GM12878 (cell line): Measurements from ENCODE around the gene MRPS12. TPM values are rescaled to one million over a fixed set of nuclear protein-coding genes. Genes with fewer than 3 reads are reported as not detected.
"Not testable (repeated sequence)": the region's sequence is repeated elsewhere in the genome, so short reads cannot be mapped to it uniquely, and the experiment has no call there.

ENCODE experiments used
- ATAC-seq: fragments of 200-7000 bp; cut with Tn5 transposase; 3 replicates; pipeline ENCODE4 v1.9.1; 2020; ENCODE audit warnings: mild to moderate bottlenecking, moderate library complexity
- BruUV-seq: library from RNA; stranded (reverse); fragments of 400-500 nt; replicated peaks from 2 replicates; lab custom pipeline; 2021; lab: Mats Ljungman, UMichigan
- CTCF ChIA-PET: fragments of 300-600 bp; sonication (Branson Sonifier 250); formaldehyde crosslinking; extraction: SDS; loops from one replicate; lab custom pipeline; 2021; ENCODE audit warnings: inconsistent platforms; lab: Yijun Ruan, JAX
- POLR2A ChIA-PET: fragments of 350-600 bp; formaldehyde crosslinking; extraction: SDS; loops from one replicate; lab custom pipeline; 2021; ENCODE audit warnings: inconsistent platforms; lab: Charles Lee
- RAD21 ChIA-PET: fragments of 300-600 bp; sonication (Branson Sonifier 250); formaldehyde crosslinking; loops from one replicate; lab custom pipeline; 2023; ENCODE audit warnings: antibody characterized with exemption; ENCODE audit not compliant: unreplicated experiment; lab: Charles Lee
- SMC1A ChIA-PET: fragments of 300-600 bp; sonication (Branson Sonifier 250); formaldehyde crosslinking; loops from one replicate; lab custom pipeline; 2023; ENCODE audit not compliant: unreplicated experiment, uncharacterized antibody; lab: Charles Lee
- DNase-seq: peaks from one replicate; pipeline ENCODE4 v3.0.0-alpha.2; 2011; ENCODE audit warnings: low read depth, low spot score
- FAIRE-seq: peaks from 3 replicates; lab custom pipeline; 2011; peaks lifted over from hg19 to GRCh38; lab: Jason Lieb, UNC
- H2AFZ ChIP-seq: 2 replicates; pipeline ENCODE4 v1.6.0; 2011; ENCODE audit warnings: low read depth, low read length, control low read depth; ENCODE audit not compliant: control insufficient read depth
- H3K27ac ChIP-seq: 2 replicates; pipeline ENCODE4 v1.5.1; 2011; ENCODE audit warnings: control low read depth; ENCODE audit not compliant: control insufficient read depth, insufficient read depth
- H3K27me3 ChIP-seq, 2 experiments: replicated peaks in 1 of 2; 2 replicates each; pipeline versions ENCODE4 v1.6.0 to v1.6.1; 2011; ENCODE audit warnings: low read length in 1 of 2; ENCODE audit not compliant: control insufficient read depth in 2 of 2, insufficient read depth in 2 of 2
- H3K36me3 ChIP-seq, 2 experiments: 2 replicates each; pipeline ENCODE4 v1.5.1; 2011; ENCODE audit warnings: low read length in 1 of 2; ENCODE audit not compliant: control insufficient read depth in 2 of 2, insufficient read depth in 2 of 2
- H3K4me1 ChIP-seq: 2 replicates; pipeline ENCODE4 v1.6.1; 2011; ENCODE audit warnings: mild to moderate bottlenecking, low read length, moderate library complexity, mixed read lengths; ENCODE audit not compliant: control insufficient read depth, insufficient read depth
- H3K4me2 ChIP-seq: 2 replicates; pipeline ENCODE4 v1.6.0; 2011; ENCODE audit warnings: control low read depth; ENCODE audit not compliant: control insufficient read depth, insufficient read depth
- H3K4me3 ChIP-seq: fragments of 200-600 bp; sonication (generic); 2 replicates; pipeline ENCODE4 v1.5.1; 2016
- H3K79me2 ChIP-seq: 2 replicates; pipeline ENCODE4 v1.6.0; 2011; ENCODE audit warnings: low read length; ENCODE audit not compliant: control insufficient read depth, insufficient read depth
- H3K9ac ChIP-seq: 2 replicates; pipeline ENCODE4 v1.8.0; 2011; ENCODE audit warnings: low read length, control low read depth, mixed read lengths; ENCODE audit not compliant: control insufficient read depth, insufficient read depth
- H3K9me3 ChIP-seq: replicated peaks from 3 replicates; pipeline ENCODE4 v1.5.1; 2011; ENCODE audit warnings: mild to moderate bottlenecking, low read length; ENCODE audit not compliant: control insufficient read depth, insufficient read depth
- H4K20me1 ChIP-seq: 2 replicates; pipeline ENCODE4 v1.6.0; 2011; ENCODE audit not compliant: control insufficient read depth, insufficient read depth
- HSF1 ChIP-seq: fragments of 150-350 bp; IDR thresholded peaks from 2 replicates; pipeline ENCODE4 v1.6.1; 2014; ENCODE audit warnings: mild to moderate bottlenecking, low read depth, low read length
- JUNB ChIP-seq: IDR thresholded peaks from 2 replicates; pipeline ENCODE4 v1.6.1; 2016; ENCODE audit warnings: antibody characterized with exemption, mild to moderate bottlenecking
- PAX5 ChIP-seq: IDR thresholded peaks from 2 replicates; pipeline ENCODE4 v1.6.1; 2011; ENCODE audit warnings: low read depth, low read length, borderline replicate concordance
- SIN3A ChIP-seq: IDR thresholded peaks from 2 replicates; pipeline ENCODE4 v1.6.1; 2012; ENCODE audit warnings: low read depth, low read length, improper control_type of control experiment
- WGBS: methylation state at CpG from one replicate; pipeline ENCODE4 v1.1.6; 2016; ENCODE audit warnings: low lambda C conversion rate; ENCODE audit not compliant: insufficient replicate concordance, insufficient coverage; ENCODE audit errors: missing lambda C conversion rate; 5-methylcytosine and 5-hydroxymethylcytosine counted together
- in situ Hi-C: fragments of 300-500 bp; cut with MboI; formaldehyde crosslinking; loops from 9 replicates; pipeline ENCODE4 v1.14.3; 2018; ENCODE audit warnings: mixed read lengths
- intact Hi-C: fragments of 100-400 bp; cut with micrococcal nuclease; formaldehyde crosslinking; loops from one replicate; pipeline ENCODE4 v1.14.2; 2022; ENCODE audit not compliant: unreplicated experiment
- polyA plus RNA-seq, 11 experiments: library from polyadenylated mRNA; depleted of rRNA in 4 of 11; unstranded in 6 of 11; stranded (reverse) in 5 of 11; fragments of >200 nt; fragmentation: Nextera tagmentation in 4 of 11; fragmentation: Illumina TruSeq in 1 of 11; extraction: Ambion mirVana in 4 of 11; extraction: Trizol in 1 of 11; gene quantifications; 1 replicate in 1 of 11; 2 replicates in 10 of 11; pipeline versions ENCODE4 v1.2.1 to v1.2.3, GENCODE V29; 2011 to 2016; ENCODE audit warnings: inconsistent platforms in 2 of 11, missing spikeins in 2 of 11, low read depth in 1 of 11
- total RNA-seq, 4 experiments: library from RNA; depleted of rRNA in 3 of 4; stranded (reverse); fragments of >200 nt in 3 of 4; fragmentation: Illumina TruSeq in 1 of 4; extraction: Trizol in 1 of 4; gene quantifications; 2 replicates each; pipeline versions ENCODE4 v1.2.1 to v1.2.3, GENCODE V29; 2013 to 2021

Gene MRPS12
- total and polyA plus RNA-seq, 10 of the 15 experiments (the other 5 are each of a cell fraction or from before 2014, with no cell fraction given): 7.3 to 205 (median 77.3) TPM

DNA sequence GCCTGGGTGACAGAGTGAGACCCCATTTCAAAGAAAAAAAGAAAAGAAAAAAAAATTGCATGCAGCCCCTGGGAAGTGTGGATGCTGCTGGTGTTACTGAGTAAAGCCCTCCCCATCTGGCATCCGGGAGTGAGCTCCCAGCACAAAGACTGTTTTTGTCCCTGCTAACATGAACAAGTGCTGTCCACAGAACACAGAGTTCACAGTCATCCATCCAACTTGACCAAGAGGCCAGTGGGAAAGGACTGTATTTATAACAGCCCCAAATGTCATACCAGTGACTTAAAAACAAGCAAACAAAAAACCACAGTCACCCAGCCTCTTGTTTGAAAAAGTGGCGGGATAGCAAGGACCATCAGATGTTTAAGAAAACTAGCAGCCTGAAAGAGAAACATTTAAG lies 34.0 kb downstream of the MRPS12 start (continued):
- TF ChIP-seq SIN3A (no peak), HSF1 (no peak), JUNB (no peak), PAX5 (no peak)

GRCh38 chr19:38966149-38966548 lies 35.4 kb downstream of the MRPS12 start:
- WGBS: 55% methylated on average over 5 of the region's 5 CpGs
- H3K4me1 ChIP-seq, H2AFZ ChIP-seq, H4K20me1 ChIP-seq, ATAC-seq, FAIRE-seq, H3K36me3 ChIP-seq, H3K27me3 ChIP-seq, H3K79me2 ChIP-seq, BruUV-seq, H3K4me2 ChIP-seq, in situ Hi-C loops, H3K27ac ChIP-seq, H3K4me3 ChIP-seq, DNase-seq, H3K9me3 ChIP-seq, intact Hi-C loops, H3K9ac ChIP-seq: not testable (repeated sequence)
- ChIA-PET POLR2A (interaction anchor here (0.7 kb wide), 1 partner anchor 252 kb away, joined by 3 read pairs; no protein-coding TSS in a partner anchor), CTCF (interaction anchor here (0.6 to 1.5 kb wide), 4 partner anchors 10 to 156 kb away, joined by 3 to 4 read pairs (median 3); partner anchors contain the start of gene FBXO17), RAD21 (interaction anchor here (1.0 to 1.5 kb wide), 3 partner anchors 10 to 72 kb away, joined by 3 to 6 read pairs (median 4); partner anchors contain the start of gene FBXO17), SMC1A (interaction anchor here (1.0 to 1.3 kb wide), 2 partner anchors 59 to 144 kb away, joined by 3 read pairs; no protein-coding TSS in a partner anchor)
